ENCODE results near the gene PEX1. TPM values are rescaled to one million over a fixed set of nuclear protein-coding genes. Genes with fewer than 3 reads are reported as not detected.
A peak's percentile ranks its signal among the peaks of the same experiment; 100 is the strongest.

The PEX1 gene
- total and polyA plus RNA-seq, 9 of the 15 experiments (the other 6 are each of a cell fraction or from before 2014, with no cell fraction given): 9.4 to 32.2 (median 19.9) TPM

DNA sequence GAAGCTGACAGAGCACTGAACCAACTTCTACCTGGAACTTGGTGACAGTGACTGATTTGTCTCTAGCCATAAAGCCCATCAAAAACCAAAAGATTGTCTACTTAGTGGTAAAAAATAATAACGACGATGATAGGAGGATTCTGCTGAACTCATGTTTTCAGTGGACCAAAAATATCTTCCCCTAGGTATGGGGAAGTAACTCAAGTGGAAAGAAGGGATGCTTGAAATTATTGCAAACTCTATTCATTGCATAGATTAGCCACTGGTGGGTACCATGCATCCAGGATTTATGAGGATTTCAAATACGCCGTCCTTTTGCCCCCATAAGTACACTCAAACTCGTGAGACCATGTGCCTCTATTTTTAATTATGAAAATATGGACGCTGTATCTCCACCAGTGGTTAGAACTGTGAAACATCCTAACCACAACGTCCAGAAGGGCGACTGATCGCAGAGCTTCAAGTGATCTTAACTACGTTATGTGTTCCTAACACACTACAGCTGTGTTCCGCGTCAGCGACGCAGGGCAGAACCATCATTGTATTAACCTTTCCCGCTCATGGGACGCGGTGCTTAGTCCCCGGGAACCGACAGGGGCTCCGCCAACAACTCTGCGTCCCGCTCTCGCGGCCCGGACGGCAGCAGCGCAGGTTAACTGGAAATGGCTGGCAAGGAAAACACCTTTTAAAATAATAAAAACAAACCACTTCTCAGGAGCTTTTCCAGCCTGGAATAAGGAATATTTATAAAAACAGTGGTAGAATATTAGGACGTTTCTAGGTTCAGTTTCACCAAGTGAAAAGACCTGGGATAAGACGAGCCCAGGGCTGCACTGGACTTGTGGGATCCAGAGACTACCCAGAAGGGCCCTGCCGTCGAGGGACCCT, 776 bp downstream of the PEX1 start (continued):
- TF ChIP-seq, protein P1, sequence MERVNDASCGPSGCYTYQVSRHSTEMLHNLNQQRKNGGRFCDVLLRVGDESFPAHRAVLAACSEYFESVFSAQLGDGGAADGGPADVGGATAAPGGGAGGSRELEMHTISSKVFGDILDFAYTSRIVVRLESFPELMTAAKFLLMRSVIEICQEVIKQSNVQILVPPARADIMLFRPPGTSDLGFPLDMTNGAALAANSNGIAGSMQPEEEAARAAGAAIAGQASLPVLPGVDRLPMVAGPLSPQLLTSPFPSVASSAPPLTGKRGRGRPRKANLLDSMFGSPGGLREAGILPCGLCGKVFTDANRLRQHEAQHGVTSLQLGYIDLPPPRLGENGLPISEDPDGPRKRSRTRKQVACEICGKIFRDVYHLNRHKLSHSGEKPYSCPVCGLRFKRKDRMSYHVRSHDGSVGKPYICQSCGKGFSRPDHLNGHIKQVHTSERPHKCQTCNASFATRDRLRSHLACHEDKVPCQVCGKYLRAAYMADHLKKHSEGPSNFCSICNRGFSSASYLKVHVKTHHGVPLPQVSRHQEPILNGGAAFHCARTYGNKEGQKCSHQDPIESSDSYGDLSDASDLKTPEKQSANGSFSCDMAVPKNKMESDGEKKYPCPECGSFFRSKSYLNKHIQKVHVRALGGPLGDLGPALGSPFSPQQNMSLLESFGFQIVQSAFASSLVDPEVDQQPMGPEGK (CRISPR knock-in tag; IDR thresholded peaks at IDR 0.05; ENCODE audit: borderline replicate concordance): no peak
- no peak for TF ChIP-seq ELF2 (CRISPR knock-in tag; IDR thresholded peaks at IDR 0.05)
- TF ChIP-seq ZNF3 (CRISPR knock-in tag; IDR thresholded peaks at IDR 0.05): no peak
- TF ChIP-seq MECOM (CRISPR knock-in tag; IDR thresholded peaks at IDR 0.05): no peak
- TF ChIP-seq NR3C1 (CRISPR knock-in tag; IDR thresholded peaks at IDR 0.05): no peak
- no peak for TF ChIP-seq ZNF282 (CRISPR knock-in tag; IDR thresholded peaks at IDR 0.05)
- no peak for TF ChIP-seq ZNF780A (CRISPR knock-in tag; IDR thresholded peaks at IDR 0.05)
- TF ChIP-seq, protein P2, sequence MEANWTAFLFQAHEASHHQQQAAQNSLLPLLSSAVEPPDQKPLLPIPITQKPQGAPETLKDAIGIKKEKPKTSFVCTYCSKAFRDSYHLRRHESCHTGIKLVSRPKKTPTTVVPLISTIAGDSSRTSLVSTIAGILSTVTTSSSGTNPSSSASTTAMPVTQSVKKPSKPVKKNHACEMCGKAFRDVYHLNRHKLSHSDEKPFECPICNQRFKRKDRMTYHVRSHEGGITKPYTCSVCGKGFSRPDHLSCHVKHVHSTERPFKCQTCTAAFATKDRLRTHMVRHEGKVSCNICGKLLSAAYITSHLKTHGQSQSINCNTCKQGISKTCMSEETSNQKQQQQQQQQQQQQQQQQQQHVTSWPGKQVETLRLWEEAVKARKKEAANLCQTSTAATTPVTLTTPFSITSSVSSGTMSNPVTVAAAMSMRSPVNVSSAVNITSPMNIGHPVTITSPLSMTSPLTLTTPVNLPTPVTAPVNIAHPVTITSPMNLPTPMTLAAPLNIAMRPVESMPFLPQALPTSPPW (CRISPR knock-in tag; IDR thresholded peaks at IDR 0.05): no peak
- no peak for TF ChIP-seq STAT5B (CRISPR knock-in tag; IDR thresholded peaks at IDR 0.05)
- TF ChIP-seq TARDBP (IDR thresholded peaks at IDR 0.05): no peak
- TF ChIP-seq FOXJ2 (tag; IDR thresholded peaks at IDR 0.05): no peak
- TF ChIP-seq KLF10 (CRISPR knock-in tag; IDR thresholded peaks at IDR 0.05): no peak
- TF ChIP-seq CCAR2 (IDR thresholded peaks at IDR 0.05; ENCODE audit: low read depth, low read length): no peak
- peak; percentile 47; the same call in 1 of the 2 replicates for TF ChIP-seq ZNF24 (IDR thresholded peaks at IDR 0.05)
- TF ChIP-seq, protein P3, sequence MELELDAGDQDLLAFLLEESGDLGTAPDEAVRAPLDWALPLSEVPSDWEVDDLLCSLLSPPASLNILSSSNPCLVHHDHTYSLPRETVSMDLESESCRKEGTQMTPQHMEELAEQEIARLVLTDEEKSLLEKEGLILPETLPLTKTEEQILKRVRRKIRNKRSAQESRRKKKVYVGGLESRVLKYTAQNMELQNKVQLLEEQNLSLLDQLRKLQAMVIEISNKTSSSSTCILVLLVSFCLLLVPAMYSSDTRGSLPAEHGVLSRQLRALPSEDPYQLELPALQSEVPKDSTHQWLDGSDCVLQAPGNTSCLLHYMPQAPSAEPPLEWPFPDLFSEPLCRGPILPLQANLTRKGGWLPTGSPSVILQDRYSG (tag; conservative IDR thresholded peaks at IDR 0.05; ENCODE audit: low read depth): no peak
- TF ChIP-seq KDM2B (CRISPR knock-in tag; IDR thresholded peaks at IDR 0.05): peak; percentile 75; the same call in 1 of the 2 replicates
- no peak for TF ChIP-seq HCFC1 (IDR thresholded peaks at IDR 0.05; ENCODE audit: low read depth, low read length)
- no peak for TF ChIP-seq NONO (IDR thresholded peaks at IDR 0.05; ENCODE audit: low read depth in 2 of 2, low read length in 1 of 2)
- TF ChIP-seq CEBPG (CRISPR knock-in tag; IDR thresholded peaks at IDR 0.05): no peak
- no peak for TF ChIP-seq CEBPG (tag; conservative IDR thresholded peaks at IDR 0.05 in 1 of 2, IDR thresholded peaks at IDR 0.05 in 1 of 2)
- TF ChIP-seq TCFL5 (CRISPR knock-in tag; conservative IDR thresholded peaks at IDR 0.05): no peak
- TF ChIP-seq ZNF644 (tag; IDR thresholded peaks at IDR 0.05; ENCODE audit: low read depth): no peak
- peak; percentile 38 for TF ChIP-seq TAF1 (IDR thresholded peaks at IDR 0.05; ENCODE audit: control insufficient read depth, extremely low read depth, insufficient read depth, low read length, severe bottlenecking)
- TF ChIP-seq SMARCC2 (IDR thresholded peaks at IDR 0.05; ENCODE audit: low read depth): no peak; the same call in 1 of the 2 replicates

Measured in K562 (cell line).